ENCODE data around the gene ZCCHC24.

GRCh38 chr10:79396520-79396919 is 48.9 kb downstream of the ZCCHC24 start:
- no peak for TF ChIP-seq POLR2A (IDR thresholded peaks at IDR 0.05; ENCODE audit: low read depth, low read length)
- no peak for TF ChIP-seq POLR2AphosphoS5 (IDR thresholded peaks at IDR 0.05; ENCODE audit: low read depth, low read length)
- no peak for TF ChIP-seq TAF1 (IDR thresholded peaks at IDR 0.05; ENCODE audit: borderline replicate concordance, low read depth, low read length)
